ENCODE results near the gene UQCRC1.

The UQCRC1 gene

GRCh38 chr3:48588230-48588629 is 21.2 kb downstream of the UQCRC1 start:
- TF ChIP-seq FOXP2 (optimal IDR thresholded peaks at IDR 0.05; ENCODE audit: borderline replicate concordance, extremely low read depth, extremely low read length, insufficient read depth): no peak
- no peak for TF ChIP-seq SIN3A (IDR thresholded peaks at IDR 0.05; ENCODE audit: borderline replicate concordance, insufficient read depth, low read length)
- TF ChIP-seq POLR2AphosphoS5 (IDR thresholded peaks at IDR 0.05; ENCODE audit: low read depth, low read length): no peak
- TF ChIP-seq REST (IDR thresholded peaks at IDR 0.05; ENCODE audit: insufficient read depth in 1 of 2, low read depth in 2 of 2, low read length in 2 of 2): no peak
- TF ChIP-seq TAF1 (IDR thresholded peaks at IDR 0.05; ENCODE audit: borderline replicate concordance, insufficient read depth, low read length): no peak

GRCh38 chr3:48587686-48588085 is 21.8 kb downstream of the UQCRC1 start:
- TF ChIP-seq REST (IDR thresholded peaks at IDR 0.05; ENCODE audit: insufficient read depth in 1 of 2, low read depth in 2 of 2, low read length in 2 of 2): no peak
- TF ChIP-seq SIN3A (IDR thresholded peaks at IDR 0.05; ENCODE audit: borderline replicate concordance, insufficient read depth, low read length): no peak

- TF ChIP-seq REST (IDR thresholded peaks at IDR 0.05; ENCODE audit: insufficient read depth in 1 of 2, low read depth in 2 of 2, low read length in 2 of 2) (no peak), FOXP2 (optimal IDR thresholded peaks at IDR 0.05; ENCODE audit: borderline replicate concordance, extremely low read depth, extremely low read length, insufficient read depth) (no peak), SIN3A (IDR thresholded peaks at IDR 0.05; ENCODE audit: borderline replicate concordance, insufficient read depth, low read length) (no peak), TAF1 (IDR thresholded peaks at IDR 0.05; ENCODE audit: borderline replicate concordance, insufficient read depth, low read length) (no peak), POLR2AphosphoS5 (IDR thresholded peaks at IDR 0.05; ENCODE audit: low read depth, low read length) (no peak)
Observed at GRCh38 chr3:48585411-48585810, 24.0 kb downstream of the UQCRC1 start.

GRCh38 chr3:48584836-48585235 is 24.6 kb downstream of the UQCRC1 start:
- TF ChIP-seq POLR2AphosphoS5 (IDR thresholded peaks at IDR 0.05; ENCODE audit: low read depth, low read length) (no peak), FOXP2 (optimal IDR thresholded peaks at IDR 0.05; ENCODE audit: borderline replicate concordance, extremely low read depth, extremely low read length, insufficient read depth) (no peak), REST (IDR thresholded peaks at IDR 0.05; ENCODE audit: insufficient read depth in 1 of 2, low read depth in 2 of 2, low read length in 2 of 2) (no peak), SIN3A (IDR thresholded peaks at IDR 0.05; ENCODE audit: borderline replicate concordance, insufficient read depth, low read length) (no peak), TAF1 (IDR thresholded peaks at IDR 0.05; ENCODE audit: borderline replicate concordance, insufficient read depth, low read length) (no peak)
